OCI-M2 (cell line): ENCODE results near the gene CHORDC1.
"Not testable (repeated sequence)": the region's sequence is repeated elsewhere in the genome, so short reads cannot be mapped to it uniquely, and the experiment has no call there.

ENCODE experiments used
- DNase-seq: peaks from one replicate; lab custom pipeline; 2025; ENCODE audit not compliant: unreplicated experiment; lab: John Stamatoyannopoulos, UW

The CHORDC1 gene

GRCh38 chr11:90218606-90219005 lies 4.2 kb downstream of the CHORDC1 start:
- no peak for DNase-seq

DNA sequence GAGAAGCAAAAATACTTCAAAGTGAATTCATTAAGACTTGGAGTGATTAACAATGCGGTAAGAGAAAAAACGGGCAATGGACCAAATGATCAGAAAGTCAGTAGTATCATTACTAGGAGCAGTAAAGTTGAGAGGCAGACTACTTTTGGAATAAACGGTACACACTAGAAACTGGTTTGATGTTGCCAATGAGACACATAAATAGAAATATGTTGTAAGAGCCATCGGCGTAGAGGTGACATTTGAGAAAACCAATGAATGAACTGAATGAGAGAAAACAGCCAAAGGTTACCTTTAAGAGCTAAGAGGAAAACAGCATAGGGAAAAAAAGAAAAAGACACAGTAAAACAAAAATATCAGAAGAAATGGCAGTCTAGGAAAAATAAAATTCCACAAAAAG lies 6.2 kb downstream of the CHORDC1 start:
- no peak for DNase-seq

DNA sequence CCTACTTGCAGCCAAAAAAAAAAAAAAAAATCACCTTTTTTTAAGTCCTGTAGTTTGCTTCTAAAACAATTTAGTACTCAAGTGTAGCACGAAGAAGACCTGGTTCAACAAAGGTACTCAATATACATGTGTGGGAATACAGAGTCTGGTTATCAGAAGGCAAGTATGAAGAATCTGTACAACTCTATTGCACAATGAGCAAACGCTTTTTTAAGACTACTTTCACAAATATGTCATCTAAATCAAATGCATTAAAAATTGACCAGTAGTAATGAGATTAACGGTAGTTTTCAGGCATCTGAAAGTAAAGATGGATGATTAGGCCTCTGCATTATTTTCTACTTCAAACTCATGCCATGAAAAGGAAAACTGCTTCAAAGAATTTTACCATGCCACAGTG lies 9.5 kb downstream of the CHORDC1 start:
- no peak for DNase-seq

- no peak for DNase-seq
These were observed 14.0 kb downstream of the CHORDC1 start for GRCh38 chr11:90208857-90209256.

- DNase-seq = not testable (repeated sequence)
These were observed 14.9 kb downstream of the CHORDC1 start for GRCh38 chr11:90207992-90208391.

DNA sequence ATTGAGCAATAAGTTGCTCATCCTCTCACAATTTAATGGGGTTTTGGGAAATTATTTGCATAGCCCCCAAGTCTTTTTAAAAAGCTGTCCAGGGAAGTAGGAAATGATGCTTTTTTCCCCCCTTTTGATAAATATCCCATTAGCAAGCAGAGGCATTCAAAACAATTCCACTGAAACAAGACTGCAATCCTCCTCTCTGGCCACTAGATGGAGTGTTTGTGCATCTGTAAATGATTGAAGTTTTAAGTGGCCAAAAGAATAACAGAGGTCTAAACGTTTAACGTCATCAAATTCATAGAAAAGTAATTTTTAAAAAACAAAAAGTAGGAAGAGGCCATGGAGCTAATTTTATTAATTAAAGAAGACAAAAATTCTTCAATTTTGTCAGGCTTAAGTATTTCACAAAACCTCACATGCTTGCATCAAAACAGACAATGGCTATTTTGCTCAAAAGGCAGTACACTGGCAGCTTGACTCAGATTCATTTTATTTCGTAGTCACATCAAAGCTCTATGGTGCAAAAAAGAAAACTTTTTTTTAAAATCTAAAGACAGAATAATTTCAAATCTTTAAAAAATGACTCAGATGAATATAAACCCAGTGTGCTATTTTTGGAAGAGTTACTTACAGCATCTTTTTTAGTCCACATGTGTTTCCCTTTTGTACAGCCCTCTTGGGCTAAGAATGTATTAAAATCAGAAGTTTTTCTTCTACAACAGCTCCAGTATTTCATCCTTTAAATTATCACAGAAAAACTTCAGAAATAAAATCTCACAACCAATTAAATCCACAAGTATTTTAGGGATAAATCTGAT lies 17.8 kb downstream of the CHORDC1 start:
- no peak for DNase-seq

DNA sequence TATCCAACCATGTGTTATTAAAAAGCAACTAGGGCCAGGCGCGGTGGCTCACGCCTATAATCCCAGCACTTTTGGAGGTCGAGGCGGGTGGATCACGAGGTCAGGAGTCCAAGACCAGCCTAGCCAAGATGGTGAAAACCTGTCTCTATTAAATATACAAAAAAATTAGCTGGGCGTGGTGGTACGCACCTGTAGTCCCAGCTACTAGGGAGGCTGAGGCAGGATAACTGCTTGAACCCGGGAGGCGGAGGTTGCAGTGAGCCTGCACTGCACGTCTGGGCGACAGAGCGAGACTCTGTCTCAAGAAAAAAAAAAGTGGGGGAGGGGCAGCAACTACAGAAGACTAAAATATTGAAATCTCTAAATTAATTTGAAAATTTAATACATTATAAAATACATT lies 18.4 kb downstream of the CHORDC1 start:
- DNase-seq = no peak

DNA sequence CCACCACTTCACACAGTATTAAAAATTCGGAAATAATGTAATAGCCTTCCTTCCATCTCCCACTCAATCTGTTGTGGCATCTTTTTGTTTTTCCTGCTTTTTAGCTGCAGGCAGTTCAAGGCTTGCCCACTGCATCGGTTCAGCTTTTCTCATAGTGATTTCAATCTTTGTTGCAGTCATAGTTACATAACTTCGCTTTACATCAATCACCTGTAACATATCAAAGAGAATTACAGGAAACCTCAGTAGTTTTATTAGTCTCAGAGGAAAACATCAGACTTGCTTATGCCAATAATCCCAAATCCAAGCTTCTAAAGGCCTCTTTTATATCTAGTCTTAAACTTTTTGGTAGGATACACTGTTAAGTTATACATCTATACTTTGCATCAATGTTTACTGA lies 20.5 kb downstream of the CHORDC1 start:
- DNase-seq = no peak

DNA sequence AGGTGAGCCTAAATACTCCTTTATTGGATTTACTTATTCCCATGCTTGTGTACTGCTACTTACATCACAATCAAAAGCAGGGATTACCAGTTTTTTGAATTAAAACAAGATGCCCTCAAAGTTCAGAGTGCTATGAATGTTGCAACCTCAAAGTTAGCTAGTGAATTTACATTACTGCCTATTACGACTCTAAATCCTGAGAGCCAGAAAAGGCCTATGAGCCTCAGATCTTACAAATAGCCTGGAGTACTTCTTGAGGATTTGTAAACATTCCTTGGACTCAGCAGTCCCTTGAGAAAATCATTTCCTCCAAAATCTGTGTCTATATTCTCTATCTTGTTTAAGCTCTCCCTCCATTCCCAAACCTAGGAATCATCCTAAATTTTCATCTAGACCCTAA lies 25.5 kb downstream of the CHORDC1 start:
- DNase-seq = no peak

GRCh38 chr11:90192869-90193582 lies 29.8 kb downstream of the CHORDC1 start:
- DNase-seq = no peak

GRCh38 chr11:90189011-90189410 lies 33.8 kb downstream of the CHORDC1 start:
- DNase-seq = no peak

- DNase-seq = no peak
These were observed 35.0 kb downstream of the CHORDC1 start for GRCh38 chr11:90187839-90188238.

DNA sequence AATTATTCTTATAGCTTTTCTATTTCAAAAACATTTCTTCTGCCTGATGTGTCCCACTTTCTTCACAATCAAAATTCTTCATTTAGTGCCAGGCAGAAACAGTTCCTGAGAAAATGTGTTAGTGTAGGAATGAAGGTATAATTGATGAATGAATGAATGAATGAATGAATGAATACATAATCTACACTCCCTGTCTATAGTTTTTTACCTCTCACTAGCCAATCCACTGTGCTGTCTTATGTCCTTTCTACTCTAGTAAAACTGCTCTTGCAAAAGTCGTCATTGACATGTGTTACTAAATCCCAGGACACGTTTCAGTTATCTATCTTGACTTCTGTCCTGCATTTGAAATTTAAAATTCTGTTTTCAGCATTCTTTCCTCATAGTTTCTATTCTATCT lies 42.9 kb downstream of the CHORDC1 start:
- DNase-seq = no peak

GRCh38 chr11:90178751-90179150 lies 44.1 kb downstream of the CHORDC1 start:
- no peak for DNase-seq

GRCh38 chr11:90176069-90176468 lies 46.8 kb downstream of the CHORDC1 start:
- no peak for DNase-seq

- no peak for DNase-seq
These were observed 51.5 kb downstream of the CHORDC1 start for GRCh38 chr11:90171359-90171758.

GRCh38 chr11:90168571-90168970 lies 54.3 kb downstream of the CHORDC1 start:
- DNase-seq = no peak

GRCh38 chr11:90167704-90168103 lies 55.1 kb downstream of the CHORDC1 start:
- not testable (repeated sequence) for DNase-seq

DNA sequence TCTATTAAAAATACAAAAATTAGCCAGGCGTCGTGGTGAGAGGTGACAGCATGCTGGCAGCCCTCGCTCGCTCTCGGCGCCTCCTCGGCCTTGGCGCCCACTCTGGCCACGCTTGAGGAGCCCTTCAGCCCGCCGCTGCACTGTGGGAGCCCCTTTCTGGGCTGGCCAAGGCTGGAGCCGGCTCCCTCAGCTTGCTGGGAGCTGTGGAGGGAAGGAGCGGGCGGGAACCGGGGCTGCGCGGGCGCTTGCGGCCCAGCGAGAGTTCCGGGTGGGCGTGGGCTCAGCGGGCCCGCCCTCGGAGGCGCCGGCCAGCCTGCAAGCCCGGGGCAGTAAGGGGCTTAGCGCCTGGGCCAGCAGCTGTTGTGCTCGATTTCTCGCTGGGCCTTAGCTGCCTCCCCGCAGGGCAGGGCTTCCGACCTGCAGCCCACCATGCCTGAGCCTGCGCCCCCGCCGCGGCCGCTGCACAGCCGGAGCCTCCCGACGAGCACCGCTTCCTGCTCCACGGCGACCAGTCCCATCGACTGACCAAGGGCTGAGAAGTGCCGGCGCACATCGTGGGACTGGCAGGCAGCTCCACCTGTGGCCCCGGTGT lies 55.8 kb downstream of the CHORDC1 start:
- DNase-seq = not testable (repeated sequence)
